HG03520 (cell line): Measurements from ENCODE around the gene PPIL6.

Experiments
- ATAC-seq: cut with Tn5 transposase; IDR thresholded peaks from one replicate; pipeline ENCODE4 v1.9.1; 2021; ENCODE audit warnings: mild to moderate bottlenecking, moderate library complexity; ENCODE audit not compliant: unreplicated experiment

The PPIL6 gene

GRCh38 chr6:109440331-109441068 is at the start of gene PPIL6, which contains the start of gene SMPD2:
TSS of gene PPIL6 (minus strand) at chr6:109440628. CDS start at chr6:109440590, 38 bp downstream.
TSS of gene SMPD2 (plus strand) at chr6:109440724. CDS start at chr6:109441122, 398 bp downstream.
- ATAC-seq: peak; percentile 76

GRCh38 chr6:109488001-109488400 is 47.6 kb upstream of the PPIL6 start:
- no peak for ATAC-seq

- no peak for ATAC-seq
Observed at GRCh38 chr6:109486068-109486467, 45.6 kb upstream of the PPIL6 start.

- no peak for ATAC-seq
Observed at GRCh38 chr6:109485266-109485935, 45.0 kb upstream of the PPIL6 start.

GRCh38 chr6:109484122-109484521 is 43.7 kb upstream of the PPIL6 start:
- no peak for ATAC-seq

GRCh38 chr6:109483735-109484057 is 43.3 kb upstream of the PPIL6 start:
- ATAC-seq: peak; percentile 1

GRCh38 chr6:109482905-109483734 is 42.7 kb upstream of the PPIL6 start, which contains the start of gene ZBTB24:
TSS of gene ZBTB24 (minus strand) at chr6:109483219. CDS start at chr6:109482026, 1,193 bp downstream.
- peak; percentile 84 for ATAC-seq

GRCh38 chr6:109480993-109481480 is 40.6 kb upstream of the PPIL6 start:
- ATAC-seq: no peak

GRCh38 chr6:109478841-109479624 is 38.6 kb upstream of the PPIL6 start:
- no peak for ATAC-seq

GRCh38 chr6:109478222-109478805 is 37.9 kb upstream of the PPIL6 start:
- no peak for ATAC-seq

- ATAC-seq: peak; percentile 62
Observed at GRCh38 chr6:109477725-109478124, 37.3 kb upstream of the PPIL6 start.

- no peak for ATAC-seq
Observed at GRCh38 chr6:109477184-109477583, 36.8 kb upstream of the PPIL6 start.

- ATAC-seq: no peak
Observed at GRCh38 chr6:109475625-109476024, 35.2 kb upstream of the PPIL6 start.

GRCh38 chr6:109474995-109475394 is 34.6 kb upstream of the PPIL6 start:
- ATAC-seq: no peak

GRCh38 chr6:109473120-109473519 is 32.7 kb upstream of the PPIL6 start:
- no peak for ATAC-seq

- ATAC-seq: no peak
Observed at GRCh38 chr6:109472132-109472995, 31.9 kb upstream of the PPIL6 start.

GRCh38 chr6:109471105-109471810 is 30.8 kb upstream of the PPIL6 start:
- no peak for ATAC-seq

GRCh38 chr6:109469591-109470189 is 29.3 kb upstream of the PPIL6 start:
- no peak for ATAC-seq
